ENCODE results near the gene TEKT5.
"Not testable (repeated sequence)": the region's sequence is repeated elsewhere in the genome, so short reads cannot be mapped to it uniquely, and the experiment has no call there.

TEKT5 gene

DNA sequence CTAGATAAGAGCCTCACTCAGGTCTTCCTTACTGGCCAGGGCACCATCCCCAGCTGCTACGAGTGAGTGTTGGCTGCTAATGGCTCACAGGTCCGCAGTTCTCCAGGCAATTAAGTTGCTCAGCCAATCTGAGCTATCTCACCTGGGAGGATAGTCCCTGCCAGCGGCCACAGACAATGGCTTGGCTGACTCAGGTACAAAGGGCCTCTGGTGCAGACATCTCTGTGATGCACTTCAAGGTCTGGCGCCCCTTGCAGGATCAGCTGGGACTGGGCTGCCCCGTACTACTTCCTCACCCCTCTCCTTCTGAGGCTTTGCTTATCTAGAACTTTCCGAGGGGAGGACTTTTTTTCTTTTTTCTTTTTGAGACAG is 65.2 kb downstream of the TEKT5 start:
- DNase-seq = no peak

DNA sequence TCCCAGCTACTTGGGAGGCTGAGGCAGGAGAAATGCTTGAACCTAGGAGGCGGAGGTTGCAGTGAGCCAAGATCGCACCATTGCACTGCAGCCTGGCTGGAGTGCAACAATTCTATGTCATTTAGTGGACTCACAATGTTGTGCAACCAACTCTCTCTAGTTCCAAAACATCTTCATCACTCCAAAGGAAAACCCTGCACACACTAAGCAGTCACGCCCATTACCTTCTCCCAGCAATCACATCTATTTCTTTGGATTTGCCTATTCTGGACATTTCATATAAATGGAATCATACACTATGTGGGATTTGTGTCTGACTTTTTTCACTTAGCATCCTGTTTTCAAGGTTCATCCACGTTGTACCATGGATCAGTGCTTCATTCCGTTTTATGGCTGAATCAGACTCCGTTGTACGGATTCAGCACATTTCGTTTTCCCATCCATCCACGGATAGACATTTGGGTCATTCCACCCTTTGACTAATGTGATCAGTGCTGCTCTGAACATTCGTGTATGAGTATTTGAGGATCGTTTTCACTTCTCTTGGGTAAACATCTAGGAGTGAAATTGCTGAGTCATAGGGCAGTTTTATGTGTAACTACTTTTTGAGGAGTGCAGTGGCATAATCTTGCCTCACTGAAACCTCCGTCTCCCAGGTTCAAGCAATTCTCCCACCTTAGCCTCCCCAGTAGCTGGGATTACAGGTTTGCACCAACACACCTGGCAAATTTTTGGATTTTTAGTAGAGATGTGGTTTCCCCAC is 69.0 kb downstream of the TEKT5 start:
- DNase-seq = peak; percentile 67

DNA sequence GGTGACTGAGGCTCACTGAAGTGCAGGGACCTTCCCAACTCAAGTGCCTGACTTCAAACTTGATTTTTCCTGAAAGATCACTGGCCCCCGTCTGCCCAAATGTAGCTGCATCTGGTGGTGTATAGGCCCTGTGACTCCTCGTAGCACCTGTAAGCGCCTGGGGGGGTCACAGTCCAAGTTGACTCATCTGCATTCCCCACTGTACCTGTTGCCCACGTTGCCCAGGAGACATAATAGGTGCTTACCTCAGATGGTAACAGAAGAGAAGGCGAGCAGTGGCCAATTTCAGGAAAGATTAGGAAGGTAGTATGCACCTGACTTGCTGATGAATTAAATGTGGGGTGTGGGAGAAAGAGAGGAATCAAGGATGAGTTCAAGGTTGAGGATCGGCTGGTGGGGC is 70.2 kb downstream of the TEKT5 start:
- no peak for DNase-seq

DNA sequence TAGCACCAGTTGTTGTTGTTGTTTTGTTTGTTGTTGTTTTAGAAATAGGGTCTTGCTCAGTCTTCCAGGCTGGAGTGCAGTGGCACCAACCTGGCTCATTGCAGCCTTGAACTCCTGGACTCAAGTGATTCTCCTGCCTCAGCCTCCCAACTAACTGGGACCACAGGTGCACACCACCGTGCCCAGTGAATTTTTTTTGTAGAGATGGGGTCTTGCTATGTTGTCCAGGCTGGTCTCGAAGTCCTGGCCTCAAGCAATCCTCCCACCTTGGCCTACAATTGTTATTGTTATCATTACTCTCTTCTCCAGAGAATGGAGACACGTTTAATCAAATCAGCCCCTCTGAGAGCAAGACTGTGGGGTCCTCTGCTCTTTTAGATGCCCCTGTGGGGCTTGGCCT is 71.7 kb downstream of the TEKT5 start:
- no peak for DNase-seq

DNA sequence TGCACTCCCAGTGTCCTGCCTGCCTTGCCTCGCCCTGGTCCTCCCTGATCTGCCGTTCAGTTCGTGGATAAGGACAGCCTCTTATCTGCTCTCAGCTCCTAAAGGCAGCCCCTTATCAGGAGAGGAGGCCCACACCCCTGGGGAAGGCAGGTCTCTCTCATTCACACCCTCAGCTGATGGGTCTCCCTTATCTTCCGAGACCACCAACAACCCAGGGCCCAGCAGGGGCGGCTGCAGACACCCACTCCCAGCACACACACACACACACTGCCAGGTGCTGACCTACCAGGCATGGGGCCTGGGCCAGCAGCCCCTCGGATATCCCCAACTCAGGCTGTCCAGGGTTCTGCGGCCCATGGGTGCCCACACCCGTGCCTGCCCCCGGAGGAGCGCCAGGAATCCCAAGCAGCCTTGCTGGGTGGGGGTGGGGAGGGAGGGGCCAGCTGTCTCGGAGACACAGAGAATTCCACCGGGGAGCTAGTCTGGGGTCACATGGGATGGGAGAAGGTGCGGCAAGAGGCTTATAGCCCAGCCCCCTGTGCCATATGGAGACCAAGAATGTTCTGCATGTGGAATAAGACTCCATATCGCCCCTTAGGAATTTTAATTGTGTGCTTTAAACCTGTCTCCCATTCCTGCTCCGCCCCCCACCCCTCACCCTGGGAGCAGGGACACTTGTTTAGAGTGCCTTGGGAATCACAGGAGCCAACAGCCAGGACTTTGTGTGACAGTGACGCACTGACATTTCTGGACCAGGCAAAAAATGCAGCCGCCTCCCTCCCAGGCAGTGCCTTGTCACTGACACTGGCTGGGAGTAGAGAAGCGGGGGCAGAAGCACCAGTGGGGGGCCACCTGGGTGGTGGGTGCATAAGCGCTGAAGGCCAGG is 72.5 kb downstream of the TEKT5 start:
- DNase-seq = no peak

DNA sequence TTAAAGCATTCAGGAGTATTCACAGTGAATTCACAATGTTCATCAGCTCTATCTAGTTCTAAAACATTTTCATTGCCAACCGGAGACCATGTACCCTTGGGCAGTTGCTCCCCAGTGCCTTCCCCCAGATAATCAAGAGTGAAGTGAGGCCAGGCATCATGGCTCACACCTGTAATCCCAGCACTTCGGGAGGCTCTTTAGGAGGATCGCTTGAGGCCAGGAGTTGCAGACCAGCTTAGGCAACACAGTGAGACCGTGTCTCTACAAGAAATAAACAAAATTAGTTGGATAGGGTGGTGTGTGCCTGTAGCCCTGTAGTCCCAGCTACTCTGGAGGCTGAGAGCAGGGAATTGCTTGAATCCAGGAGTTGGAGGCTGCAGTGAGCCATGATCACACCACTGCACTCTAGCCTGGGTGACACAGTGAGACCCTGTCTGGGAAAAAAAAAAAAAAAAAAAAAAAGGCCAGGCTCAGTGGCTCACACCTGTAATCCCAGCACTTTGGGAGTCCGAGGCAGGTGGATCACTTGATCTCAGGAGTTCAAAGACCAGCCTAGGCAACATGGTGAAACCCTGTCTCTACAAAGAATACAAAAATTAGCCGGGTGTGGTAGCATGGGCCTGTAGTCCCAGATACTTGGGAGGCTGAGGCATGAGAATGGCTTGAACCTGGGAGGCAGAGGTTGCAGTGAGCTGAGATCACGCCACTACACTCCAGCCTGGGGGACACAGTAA is 73.3 kb downstream of the TEKT5 start:
- not testable (repeated sequence) for DNase-seq

DNA sequence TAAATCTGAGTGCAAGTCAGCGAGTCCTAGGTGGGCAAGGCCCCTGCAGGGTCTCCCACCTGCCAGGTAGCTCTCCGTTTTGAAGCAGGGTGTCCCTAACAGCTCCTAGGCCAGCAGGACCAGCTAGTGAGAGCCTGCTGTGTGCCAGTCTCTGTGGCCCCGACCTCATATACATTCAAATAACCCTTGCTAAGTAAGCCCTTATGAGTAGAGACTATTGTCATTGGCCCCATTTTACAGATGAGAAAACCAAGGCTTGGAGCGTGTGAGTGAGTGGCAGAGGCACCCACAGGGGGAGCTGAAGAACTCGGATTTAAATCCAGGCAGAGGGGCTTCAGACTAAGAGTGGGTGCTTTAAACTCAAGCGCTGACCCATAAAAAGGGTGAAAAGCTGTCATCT is 74.6 kb downstream of the TEKT5 start:
- DNase-seq = no peak

DNA sequence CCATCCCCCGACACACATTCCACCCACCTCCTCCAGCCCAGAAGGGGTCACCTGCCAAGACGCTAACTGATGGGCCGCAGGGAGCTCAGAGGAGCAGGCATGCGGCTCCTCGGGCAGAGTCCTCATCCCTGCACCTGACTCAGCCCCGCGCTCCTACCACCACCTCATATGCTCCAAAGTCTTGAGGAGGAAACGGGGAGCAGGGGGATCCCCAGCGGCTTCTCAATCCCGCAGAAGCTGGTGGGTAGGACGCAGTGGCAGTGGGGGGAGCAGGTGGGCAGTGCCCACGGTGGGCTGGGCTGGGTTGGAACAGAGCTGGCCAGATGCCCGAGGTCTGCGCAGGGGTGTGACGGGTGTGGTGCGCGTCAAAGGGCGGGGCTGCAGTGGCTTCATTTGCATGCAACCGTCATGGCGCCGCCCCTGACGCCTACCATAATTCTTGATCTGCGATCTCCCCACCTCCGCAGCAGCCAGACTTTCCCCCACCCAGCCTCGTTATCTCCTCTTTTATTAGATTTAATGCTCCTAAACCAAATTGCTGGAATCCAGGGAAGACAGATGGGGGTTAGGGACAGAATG is 75.4 kb downstream of the TEKT5 start:
- peak; percentile 59 for DNase-seq

DNA sequence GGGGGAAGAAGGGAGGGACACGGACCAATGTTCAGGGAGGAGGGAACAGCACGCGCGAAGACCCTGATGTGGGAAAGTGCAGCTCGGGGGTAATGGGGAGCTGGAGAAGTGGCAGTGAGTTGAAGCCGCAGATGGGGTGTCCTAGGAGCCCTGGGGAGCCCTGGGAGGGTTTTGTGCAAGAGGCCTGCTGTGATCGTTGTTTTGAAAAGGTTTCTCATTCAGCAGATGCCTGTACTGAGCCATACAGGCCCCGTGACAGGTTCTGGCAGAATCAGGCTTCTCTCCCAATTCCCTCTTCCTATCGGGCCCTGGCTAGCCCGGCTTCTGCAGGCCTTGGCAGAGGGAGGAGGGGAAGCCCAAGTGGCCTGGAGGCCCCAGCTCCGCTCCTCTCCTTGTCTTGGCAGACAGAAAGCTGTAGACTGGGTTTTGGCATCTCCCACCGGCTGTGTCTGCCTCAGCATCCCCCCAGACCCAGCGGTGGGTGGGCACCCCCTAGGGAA is 76.0 kb downstream of the TEKT5 start:
- no peak for DNase-seq

DNA sequence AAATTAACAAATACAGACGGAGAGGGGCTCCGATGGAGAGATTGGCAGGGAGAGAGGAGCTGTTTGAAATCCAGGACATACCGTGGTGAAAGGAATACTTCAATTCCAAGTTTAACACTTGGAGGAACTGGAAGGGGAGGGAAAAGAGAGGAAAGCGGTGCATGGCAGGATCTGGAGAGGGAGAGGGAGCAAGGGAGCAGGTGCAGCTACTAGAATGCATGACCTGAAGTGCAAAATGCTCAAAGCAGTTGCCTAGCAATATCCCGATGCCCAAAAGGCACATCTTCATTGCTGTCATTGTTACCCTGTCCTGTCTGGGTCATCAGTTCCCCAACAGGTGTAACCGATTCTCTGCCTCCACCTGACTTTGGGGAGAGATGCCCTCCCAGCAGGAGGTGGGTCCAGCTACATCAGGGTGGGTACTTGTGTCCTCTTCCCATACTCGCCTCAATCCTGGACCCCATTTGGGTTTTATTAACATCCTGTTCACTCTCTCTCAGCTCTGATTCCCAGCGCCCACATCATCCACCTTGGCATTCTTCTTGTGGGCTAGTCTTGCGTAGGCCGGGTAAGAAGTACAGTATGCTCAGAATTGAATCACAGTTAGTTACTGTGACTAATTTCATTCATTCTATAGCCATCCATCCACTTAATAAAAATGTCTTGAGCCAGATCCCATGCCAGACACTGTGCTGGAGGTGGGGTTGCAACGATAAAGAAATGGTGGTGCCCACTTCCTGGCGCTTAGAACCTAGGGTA is 76.9 kb downstream of the TEKT5 start:
- DNase-seq = no peak

DNA sequence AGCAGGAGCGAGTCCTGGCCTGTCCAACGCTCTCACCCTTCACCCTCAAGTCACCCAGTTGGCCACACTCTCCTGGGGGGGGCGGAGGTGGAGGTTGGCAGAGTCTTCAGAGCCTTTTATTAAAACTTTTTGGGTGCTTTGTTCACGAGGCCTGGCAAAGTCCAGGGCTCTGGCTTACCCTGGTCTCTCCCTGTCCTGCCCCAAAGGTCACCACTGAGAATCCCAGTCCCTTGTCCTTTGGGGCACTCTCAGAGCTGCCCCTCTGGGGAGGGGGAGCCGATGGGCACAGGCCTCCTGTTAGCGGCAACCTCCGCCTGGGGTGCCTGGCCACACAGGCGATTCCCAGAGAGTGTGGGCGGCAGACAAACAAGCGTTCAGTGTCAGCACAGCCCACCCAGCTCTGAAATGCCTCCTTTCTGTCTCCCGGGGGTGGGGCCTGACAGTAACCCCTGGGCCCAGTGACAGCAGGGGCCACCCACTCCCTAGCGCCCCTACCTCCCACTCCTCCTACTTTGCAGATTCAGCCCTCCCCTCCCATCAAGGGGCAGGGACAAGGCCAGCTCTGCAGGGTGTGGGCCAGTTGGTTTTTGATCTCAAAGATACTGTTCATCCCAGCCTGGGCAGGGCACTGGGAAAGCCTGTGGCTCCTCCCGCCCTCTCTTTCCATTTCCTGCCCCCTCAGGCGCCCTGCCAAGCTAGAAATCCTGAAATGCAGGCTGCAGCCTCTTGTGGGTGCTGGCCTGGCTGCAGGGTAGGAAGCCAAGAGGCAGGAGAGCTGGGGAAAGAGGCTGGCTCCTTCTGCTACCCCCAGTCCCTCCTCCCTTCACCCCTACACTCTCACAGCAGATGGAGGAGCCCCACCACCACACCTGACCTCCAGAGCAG is 77.7 kb downstream of the TEKT5 start:
- no peak for DNase-seq

DNA sequence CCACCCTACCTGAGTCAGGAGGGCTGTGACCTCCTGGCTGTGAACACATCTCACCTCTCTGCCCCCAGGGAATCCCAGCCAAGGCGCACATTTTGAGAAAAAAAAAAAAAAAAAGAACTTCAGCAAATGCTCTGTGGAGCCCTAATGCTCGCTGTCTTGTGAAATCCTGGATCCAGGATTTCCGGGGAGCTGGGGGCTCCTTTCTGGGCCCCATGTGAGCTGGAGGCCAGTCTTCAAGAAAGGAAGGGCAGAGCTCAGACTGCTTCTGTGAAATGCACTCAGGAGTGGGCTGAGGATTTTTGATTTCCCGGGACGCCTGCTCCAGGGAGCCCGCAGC is 78.3 kb downstream of the TEKT5 start:
- no peak for DNase-seq

DNA sequence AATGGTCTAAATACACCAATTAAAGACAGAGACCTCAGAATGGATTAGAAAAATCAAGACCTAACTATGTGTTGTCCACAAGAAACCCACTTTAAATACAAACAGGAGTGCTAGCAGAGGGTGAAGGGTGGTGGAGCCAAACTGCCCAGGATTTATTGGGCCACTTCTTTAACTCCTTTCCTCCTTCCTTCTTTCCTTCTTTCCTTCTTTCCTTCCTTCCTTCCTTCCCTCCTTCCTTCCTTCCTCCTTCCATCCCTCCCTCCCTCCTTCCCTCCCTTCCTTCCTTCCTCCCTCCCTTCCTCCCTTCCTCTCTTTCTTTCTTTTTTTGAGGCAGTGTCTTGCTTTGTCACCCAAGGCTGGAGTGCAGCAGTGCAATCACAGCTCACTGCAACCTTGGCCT is 80.0 kb downstream of the TEKT5 start:
- no peak for DNase-seq

DNA sequence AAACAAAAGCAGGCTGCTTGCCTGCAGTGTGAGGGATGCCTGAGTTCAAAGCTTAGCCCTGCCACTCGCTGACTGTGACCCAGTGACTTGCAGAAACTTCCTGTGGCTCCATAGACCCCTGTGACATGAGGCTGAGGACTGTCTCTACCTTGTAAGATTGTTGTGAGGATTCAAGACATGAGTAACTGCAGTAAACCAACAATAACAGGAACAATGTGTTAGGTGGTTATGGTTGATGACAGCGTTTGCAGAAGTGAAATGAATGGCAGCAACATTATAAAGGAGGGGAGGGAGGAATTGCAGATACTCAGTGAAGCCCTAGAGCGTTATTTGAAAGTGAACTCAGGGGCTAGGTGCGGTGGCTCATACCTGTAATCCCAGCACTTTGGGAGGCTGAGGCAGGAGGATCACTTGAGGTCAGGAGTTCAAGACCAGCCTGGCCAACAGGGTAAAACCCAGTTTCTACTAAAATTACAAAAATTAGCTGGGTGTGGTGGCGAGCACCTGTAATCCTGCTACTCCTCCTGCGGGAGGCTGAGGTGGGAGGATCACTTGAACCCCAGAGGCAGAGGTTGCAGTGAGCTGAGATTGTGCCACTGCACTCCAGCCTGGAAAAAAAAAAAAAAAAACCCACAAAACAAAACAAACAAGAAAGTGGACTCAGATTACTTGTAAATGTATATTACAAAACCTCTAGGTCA is 80.8 kb downstream of the TEKT5 start:
- DNase-seq = peak; percentile 16

DNA sequence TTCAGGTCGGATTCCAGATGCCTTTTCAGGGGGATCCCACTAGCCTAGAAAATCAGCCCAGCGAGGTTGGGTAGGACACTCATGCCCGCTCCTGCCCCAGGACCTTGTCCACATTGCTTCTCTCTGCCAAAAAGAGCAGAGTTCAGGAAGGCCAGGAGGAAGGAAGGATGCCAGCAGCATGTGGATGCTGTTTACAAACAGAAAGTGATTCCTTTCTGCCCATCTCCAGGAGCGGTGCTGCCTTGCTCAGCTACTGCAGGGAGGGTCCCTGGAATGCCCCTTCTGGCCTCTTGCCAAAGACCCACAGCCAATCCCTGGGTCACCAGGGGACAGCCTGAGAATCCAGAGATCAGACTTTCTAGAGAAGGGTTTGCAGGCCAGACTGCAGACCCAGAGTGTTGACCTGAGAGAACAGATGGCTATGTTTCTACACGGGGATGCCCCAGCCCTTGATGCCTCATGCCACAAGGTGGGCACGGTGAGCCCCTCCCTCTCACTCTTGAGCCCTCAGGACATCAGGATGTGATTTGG is 82.0 kb downstream of the TEKT5 start:
- no peak for DNase-seq

DNA sequence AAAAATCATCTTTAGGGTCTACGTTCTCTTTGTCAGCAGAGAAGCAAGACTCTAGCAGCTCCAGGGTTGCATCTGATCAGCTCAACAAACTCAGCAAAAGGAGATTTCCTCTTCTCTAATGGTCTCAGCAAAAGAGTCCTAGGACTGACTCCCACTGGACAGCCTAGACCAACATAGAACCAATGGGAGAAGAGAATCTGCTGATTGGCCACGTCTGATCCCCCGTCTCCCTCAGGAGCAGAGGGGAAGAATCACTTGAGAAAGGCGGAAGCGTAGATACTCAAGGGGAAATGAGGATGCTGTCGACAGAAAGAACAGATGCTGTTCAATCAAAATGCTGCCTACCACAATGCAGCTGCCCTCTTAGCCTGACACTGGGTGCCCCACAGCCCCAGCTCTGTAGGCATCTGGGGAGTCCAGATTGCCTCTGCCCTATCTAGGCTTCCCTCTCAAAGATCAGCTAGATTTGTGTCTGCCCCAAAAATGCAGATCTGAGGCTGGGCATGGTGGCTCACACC is 82.8 kb downstream of the TEKT5 start:
- DNase-seq = no peak

DNA sequence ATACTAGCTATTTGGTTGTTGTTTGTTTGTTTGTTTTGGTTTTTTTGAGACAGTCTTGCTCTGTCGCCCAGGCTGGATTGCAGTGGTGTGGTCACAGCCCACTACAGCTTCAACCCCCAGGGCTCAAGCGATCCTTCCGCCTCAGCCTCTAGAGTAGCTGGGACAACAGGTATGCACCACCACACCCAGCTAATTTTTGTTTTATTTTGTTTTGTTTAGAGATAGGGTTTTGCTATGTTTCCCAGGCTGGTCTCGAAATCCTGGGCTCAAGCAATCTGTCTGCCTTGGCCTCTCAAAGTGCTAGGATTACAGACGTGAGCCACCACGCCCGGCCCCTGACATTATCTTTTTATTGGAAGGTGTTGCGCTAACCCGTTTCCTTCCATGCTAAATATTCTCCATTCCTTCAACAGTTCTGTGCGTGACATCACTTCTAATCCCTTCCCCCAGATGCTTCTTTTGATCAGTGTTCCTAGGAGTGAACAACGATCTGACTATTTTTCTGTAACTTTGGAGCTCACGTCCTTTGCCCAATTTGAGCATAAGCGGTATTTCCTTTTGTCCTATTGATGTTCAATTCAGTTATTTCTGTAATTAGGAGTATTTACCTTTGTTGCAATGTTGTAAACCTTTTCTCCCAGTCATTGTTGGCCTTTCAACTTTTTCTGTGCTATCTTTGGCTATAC is 84.1 kb downstream of the TEKT5 start:
- no peak for DNase-seq

DNA sequence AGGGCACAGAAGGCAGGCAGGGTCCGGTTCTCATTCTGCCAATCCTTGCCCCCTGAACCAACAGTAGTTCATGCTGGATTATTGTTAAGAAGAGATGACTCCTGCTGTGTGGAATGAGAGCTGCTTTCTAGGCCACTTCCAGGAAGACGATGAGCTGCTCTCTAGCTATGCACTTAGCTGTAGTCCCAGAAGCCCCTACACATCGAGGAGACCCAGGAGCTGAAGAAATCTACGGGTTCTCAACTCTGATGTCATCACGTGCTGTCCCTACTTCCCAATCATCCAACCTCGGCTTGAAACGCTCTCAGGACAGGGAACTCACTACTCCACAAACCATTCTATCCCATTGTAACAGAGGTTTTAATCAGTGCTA is 85.3 kb downstream of the TEKT5 start:
- no peak for DNase-seq

DNA sequence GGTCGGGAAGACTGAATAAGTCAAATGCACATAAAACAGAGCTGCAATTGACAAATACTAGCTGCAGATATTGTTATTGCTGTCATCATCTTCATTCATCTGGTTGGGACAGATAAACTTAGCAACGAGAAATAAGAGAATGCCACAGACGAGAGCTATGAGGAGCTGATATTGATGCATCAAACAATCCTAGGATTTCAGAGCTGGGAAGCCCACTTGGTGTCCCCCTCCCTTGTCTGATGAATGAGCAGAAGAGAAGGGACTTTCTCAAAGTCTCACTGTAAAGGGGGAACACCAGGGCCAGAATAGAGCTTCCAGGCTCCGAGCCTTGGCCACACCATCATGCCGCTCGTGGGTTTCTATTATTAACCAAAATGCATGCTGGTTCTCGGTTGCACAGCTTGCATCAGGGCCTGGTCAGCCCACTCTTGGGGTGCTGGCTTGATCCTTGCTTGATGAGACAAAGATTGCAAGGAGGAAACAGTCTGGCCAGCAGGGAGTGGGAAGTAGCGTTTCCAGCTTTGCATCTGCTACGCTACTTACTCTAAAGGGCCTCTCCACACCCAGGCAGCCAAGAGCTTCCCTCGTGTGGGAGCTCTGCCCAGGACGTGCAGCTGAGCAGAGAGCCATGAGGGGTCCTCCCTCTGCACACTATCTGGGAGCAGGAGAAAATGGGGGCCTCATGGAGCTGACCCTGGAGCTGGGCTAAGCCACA is 85.9 kb downstream of the TEKT5 start:
- peak; percentile 37 for DNase-seq
